HG03575 (cell line): ENCODE data around the gene ZNF22.

ENCODE experiments used
- ATAC-seq: cut with Tn5 transposase; IDR thresholded peaks from one replicate; pipeline ENCODE4 v1.9.1; 2021; ENCODE audit not compliant: unreplicated experiment, insufficient number of reproducible peaks, low FRiP score; ENCODE audit errors: extremely low read depth

ZNF22 gene

DNA sequence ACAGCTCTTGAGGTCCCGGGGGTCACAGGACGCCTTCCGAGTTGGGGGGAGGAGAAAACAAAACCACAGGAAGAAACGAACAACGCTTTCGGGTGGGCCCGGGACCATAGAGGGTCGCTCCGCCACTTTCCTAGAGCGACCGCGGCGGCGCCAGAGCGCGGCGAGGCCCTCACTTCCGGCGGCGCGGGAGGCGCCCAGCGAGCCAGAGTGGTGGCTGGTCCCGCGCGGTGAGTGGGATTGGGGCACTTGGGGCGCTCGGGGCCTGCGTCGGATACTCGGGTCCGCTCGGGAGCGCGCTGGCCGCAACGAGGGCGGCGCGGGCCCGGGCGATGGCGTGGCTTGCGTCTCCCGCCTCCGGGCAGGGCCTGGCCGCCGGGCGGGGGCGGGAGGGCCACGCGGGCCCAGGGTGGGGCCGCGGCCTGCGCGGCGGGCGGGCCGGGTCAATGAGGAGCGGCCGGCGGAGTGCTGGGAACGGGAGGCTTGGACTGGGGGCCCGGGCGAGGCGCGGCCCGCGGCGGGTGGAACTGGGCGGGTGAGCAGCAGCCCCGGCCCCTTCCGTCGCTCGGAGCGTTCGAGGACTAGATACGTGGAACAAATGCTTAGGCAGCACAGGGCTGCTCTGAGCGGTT lies at the start of gene ZNF22:
TSS of gene ZNF22 (plus strand) at position 172 of the 629 bp plus-strand sequence. CDS start 2,446 bp downstream, outside the sequence.
- peak; percentile 47 for ATAC-seq

DNA sequence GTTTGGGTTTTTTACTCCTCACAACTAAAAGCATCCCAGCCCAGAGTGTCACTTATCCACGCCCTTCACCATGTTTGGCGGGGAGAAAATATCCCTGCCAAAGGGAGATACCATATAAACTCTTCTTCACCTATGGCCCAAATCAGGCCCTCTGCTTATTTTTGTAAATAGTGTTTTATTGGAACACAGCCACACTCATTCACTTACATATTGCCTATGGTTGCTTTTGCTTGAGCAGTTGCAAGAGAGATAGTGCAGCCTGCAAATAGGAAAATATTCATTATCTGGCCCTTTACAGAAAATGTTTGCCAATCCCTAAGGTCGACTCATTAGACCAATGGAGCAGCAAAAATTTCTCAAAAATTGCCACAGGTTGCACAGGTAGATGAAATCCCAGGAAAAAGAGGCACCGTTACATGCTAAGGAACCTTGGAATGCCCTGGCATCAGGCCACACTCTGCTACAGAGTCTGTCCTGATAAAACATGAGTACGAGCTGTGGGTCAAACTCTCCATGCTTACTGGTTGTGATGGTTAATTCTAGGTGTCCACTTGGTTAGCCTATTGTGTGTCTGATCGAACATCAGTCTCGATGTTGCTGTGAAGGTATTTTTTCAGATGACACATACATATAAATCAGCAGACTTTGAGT lies 49.0 kb upstream of the ZNF22 start:
- no peak for ATAC-seq

DNA sequence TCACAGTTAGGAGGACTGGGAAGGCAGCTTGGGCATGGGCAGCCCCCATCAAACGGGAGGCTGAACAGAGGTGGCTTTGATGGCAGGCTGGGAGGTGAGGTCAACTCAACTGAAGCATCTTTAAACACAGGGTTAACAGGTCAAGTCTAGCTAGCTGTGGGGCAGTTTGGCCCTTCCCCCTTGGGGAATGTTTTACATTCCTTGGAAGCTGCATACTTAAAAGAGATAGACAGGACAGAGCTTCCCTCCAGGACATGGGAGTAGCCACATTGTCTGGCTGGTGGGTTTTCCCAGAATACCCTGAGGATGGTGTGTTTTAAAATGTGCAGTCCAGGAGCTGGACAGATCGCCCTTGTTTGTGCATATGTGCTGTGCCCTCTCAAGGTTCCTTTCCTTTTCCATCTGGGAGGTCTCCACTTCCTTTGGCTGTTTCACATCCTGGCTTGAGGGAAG lies 47.9 kb upstream of the ZNF22 start:
- ATAC-seq = no peak

DNA sequence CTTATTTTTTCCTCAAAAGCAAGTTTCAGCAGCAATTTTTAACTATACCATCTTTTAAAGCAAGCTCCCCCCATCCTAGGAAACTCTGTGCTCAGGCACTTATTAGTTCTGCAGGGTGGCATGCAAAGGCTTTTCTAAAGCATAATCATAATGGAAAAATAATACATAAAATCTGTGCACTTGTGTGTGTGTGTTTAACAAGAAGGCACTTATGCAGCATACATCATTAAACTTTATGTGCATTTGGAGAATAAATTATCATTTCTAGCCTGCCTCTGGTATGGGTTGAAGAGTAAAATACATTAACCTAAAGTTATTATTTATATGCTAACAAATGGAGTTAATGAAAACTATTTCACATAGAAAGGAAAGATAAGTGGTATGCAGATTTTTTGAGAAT lies 46.7 kb upstream of the ZNF22 start:
- ATAC-seq = no peak

DNA sequence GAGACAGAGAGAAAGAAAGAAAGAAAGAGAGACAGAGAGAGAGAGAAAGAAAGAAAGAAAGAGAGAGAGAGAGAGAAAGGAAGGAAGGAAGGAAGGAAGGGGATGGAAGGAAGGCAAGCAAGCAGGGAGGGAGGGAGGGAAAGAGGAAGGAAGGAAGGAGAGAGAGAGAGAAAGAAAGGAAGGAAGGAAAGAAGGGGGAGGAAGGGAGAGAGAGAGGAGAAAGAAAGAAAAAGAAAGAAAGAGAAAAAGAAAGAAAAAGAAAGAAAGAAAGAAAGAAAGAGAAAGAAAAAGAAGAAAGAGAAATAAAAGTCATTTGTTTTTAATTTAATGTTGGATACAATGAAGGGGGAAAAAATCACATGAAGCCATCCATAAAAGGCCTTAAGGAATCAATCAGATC lies 45.8 kb upstream of the ZNF22 start:
- ATAC-seq = no peak

DNA sequence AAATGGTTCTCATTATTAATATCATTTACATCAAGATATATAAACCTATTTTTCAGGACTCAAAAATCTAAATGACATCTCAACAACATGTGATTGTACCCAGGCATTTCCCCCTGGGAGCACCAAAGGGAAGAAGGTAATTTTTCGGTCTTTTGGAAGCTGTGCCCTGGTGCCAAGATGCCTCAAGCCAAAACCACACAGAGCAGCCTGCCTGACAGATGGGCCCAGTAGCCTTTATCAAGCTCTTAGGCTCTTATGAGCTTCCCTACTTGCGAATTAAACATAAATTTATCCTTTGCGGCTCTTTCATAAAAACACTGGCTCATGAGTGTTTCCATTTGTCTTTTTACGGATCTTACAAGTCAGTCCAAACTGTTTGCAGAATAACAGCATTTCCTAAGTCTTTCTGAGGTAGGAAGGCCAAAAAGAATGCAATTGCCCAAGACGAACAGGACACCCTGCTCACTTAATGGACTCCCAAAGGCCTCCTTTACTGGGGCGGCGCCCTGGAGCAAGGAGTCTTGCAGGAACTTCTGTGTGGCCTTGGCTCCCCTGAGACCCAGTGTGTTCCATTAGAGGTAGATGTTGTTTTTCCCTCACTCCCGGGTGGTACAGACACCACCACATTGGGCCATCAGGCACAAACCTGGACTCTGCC lies 45.2 kb upstream of the ZNF22 start:
- no peak for ATAC-seq

DNA sequence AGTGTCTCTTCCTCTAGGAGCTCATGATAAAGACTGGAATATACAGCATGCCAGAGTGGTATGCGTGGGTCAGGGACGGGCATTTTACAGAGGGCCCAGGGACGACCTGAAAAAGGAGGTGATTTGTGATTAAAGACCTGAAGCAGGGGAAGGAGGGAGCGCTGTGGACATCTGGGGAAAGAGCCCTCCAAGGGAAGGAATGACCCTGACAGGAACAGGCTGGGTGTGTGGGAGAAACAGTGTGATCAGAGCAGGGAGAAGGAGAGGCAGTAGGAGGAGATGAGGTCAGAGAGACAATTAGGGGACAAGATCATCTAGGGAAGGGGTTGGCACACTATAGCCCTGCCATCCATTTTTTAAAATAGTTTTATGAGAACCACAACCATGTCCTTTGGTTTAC lies 44.5 kb upstream of the ZNF22 start:
- no peak for ATAC-seq

DNA sequence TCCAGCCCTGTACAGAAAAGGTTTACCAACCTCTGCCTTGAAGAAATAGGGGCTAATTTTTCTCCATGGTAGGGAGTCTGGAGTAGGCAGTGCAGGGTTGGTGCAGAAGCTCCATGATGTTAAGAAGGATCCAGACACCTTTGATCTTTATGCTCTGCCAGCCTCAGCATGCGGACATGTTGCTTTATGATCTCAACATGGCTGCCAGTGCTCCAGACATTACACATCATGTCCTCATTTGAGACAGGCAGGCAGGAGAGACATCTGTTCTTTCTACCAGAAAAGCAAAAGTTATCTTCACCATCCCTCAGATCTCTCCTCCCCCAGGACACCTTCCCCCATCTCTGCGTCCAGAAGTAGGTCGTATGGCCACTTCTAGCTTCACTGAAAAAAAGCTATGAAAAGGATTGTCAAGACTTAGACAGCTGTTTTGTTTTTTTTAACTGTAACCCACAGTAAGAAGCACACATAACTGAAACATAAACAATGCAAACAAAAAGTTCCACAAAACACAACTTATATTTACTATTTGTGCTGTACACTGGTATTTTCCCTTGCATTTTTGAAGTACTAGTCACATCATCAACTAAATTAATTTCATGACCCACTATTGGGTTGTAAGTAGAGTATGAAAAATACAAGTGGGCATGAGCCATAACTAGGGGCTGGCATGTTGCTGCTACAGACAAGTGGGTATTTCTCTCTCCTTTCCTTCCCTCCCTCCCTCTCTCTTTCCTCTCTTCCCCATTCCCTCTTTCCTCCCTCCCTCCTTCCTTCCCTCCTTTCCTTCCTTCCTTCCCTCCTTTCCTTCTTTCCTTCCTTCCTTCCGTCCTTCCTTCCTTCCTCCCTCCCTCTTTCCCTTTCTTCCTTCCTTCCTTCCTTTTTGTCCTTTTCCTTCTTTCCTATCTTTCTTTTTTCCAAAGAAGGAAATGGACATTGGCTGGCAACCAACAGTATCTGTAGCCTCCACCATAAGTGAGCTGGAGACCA lies 43.7 kb upstream of the ZNF22 start:
- no peak for ATAC-seq

DNA sequence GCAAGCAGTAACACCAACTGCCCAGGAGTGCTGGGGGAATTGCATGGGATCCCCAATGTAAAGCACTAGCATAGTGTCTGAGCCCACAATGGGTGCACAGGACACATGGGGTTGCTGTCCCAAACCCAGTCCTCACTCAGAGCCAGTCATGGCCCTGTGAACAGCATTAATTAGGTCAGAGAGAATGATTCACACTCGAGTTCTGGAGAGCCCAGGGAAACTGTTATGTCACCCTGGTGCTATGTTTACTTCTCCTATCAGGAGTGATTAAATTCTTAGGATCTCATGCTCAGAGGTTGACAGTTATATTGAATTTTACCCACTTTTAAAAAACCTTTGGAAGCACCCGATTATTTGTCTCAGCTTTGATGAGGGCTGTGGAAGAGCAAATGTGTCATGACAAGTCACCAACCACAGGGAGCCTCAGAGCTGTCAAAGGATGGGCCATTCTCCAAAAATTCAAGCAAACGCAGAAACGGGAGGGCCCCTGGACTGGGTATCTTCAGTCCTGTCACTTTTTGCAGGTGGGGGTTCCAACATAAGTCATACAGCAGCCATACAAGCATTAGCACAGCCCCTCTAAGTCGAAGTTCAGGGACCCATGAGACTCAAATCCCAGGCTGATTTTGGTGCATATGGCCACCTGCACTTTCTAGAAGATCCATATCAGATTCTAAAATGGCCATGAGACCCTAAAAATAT lies 42.4 kb upstream of the ZNF22 start:
- no peak for ATAC-seq

DNA sequence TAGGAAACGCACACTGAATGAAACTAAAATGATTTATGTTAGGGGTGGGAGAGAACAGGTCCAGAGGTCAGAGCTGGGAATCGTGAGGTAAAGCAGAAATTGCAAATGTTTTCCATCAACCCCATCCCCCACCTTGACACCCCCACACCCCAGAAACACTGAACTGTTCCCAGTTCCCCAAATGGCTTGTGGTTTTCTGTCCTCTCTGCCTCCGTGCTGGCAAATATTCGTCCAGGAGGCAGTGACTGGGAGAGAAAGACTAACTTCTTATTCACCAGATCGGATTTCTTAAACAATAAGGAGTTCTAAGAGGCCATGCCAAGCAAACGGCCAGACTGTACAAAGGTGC lies 41.9 kb upstream of the ZNF22 start:
- no peak for ATAC-seq

DNA sequence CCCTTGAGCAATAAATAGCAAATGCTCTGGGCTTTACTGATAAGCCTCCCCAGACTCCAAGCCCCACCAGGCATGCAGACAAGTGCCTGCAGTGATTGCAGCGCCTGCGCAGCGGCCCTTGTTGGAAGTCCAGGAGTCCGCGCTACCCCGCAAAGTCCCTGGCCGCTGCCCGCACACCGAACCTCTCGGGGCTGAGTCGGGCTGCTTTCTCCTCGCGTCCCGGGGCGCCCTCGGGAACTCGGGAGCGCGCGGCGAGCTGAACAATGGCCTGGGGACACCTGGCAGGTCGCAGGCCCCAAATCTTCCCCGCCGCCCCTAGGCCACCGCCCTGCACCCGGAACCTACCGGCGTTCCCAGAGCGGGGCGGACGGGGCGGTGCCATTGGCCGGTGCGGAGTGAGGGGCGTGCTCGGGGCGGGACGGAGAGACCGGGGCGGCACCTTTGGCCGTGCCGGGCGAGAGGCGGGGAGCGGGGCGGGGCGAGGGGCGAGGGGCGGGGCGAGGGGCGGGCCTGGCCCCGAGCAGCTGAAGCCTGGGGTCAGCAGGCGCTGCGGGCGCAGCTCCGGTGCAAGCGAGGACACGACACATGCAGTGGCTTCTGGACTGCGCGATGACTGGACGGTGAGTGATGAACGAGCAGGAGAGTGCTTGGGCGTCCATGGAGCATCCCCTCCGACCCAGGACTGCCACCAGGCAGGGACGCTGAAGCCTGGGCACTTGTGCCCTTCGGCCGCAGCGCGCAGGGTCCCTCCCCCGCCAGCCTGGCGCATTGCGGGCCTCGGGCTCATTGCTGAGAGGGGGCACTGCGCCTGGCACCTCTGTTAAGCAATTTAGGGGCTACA lies 41.3 kb upstream of the ZNF22 start, which contains the start of gene RASSF4:
TSS of gene RASSF4 (plus strand) at position 556 of the 841 bp plus-strand sequence. CDS start 10,401 bp downstream, outside the sequence.
- ATAC-seq = peak; percentile 74

DNA sequence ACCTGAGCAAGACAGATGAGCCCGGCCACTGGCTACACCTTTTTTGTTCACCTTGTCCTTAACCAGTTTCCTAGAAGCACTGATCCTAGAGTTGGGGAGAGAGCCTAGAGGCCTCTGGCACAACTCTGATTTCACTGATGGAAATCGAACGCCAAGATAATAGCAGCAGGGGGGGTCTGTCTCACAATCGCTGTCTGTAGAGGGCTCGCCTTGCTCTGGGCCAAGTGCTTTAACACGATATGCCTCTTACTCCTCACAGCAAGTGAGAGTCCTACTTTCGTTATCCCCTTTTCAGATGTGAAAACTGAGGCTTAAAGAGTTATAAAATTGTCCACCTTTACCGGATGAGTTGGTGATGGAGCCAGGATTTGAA lies 40.6 kb upstream of the ZNF22 start:
- ATAC-seq = no peak

DNA sequence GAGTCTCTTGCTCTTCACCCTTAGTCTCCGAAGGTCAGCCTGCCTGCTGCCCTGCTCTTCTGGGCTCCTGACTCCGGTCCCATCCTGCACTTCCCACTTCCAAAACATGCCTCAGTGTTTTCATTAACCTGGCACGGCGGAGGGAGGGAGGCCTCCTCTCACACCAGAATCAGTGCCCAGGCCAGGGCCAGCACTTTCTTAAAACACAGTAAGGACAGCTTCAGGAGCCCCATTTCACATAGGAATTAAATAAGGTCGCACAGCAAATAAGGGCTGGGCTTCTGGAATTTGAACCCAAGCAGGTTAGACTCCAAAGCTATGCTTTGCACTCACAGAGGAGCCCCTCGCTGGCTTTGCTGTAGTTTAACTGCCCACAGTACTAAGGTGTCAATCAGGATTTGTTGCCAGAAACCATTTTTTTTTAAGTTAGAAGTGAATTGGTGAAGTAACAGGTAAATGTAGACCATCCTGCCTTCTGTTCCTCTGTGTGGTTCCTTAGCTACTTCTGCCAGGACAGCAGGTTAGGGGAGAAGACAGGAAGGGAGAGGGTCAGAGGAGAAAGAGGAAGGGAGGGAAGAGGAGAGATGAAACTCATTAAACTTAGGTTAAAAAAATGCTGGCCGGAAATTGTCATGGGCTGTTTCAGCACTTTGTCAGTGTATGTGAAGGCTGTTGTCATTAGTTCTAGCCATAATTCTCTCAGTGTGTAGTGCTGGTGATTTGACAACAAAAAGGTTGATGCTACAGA lies 40.1 kb upstream of the ZNF22 start:
- no peak for ATAC-seq

DNA sequence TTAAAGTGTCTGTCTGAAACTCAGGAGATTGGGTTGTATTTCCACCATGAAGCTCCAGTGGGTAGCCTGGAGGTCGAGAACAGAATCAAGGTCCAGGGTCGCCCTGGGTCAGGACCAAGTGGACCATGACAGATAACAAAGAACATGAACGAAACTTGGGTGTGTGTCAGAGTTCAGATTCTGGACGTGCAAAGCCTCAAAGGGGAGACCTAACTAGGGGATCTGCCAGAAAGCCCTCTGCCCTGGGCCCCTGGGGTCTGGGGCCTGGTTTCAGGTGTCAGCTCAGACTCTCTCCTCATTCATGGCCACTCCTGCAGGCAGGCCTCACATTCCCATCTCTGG lies 39.5 kb upstream of the ZNF22 start:
- no peak for ATAC-seq

DNA sequence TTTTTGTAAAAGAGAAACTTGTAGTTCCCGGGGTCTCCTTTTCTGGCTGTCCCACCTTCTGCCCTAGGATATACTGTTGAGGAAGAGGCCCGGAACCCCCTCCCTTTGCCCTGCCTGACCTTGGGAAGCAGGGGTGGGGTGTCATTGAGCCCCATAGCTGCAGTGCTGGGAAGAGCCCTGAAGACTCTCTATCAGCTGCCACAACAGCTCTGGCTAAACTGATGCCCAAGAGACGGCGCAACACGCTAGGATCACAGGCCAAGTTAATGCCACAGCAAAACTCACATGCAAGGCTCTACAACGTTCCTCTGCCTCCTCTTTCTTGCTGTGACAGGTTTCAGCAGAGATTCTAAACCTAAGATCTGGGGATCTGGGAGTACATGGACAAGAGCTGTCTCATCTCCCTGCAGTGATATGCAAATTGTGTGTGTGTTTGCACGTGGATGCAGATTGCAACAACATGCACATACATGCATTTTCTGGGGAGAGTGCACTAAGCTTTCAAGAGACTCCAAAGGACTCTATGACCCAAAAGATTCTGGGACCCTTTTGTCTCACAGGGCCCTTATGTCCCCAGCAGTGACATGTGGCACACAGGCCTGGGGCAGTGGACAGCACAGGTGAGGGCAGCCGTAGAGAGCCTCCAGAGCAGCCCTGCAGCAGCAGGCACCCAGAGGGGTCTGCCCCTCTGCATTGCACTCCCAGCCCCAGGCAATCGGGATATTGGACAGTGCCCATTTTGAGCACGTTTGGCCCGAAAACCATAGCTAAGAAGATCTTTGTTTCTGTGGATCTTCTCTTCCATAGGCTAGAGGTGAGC lies 38.6 kb upstream of the ZNF22 start:
- no peak for ATAC-seq

DNA sequence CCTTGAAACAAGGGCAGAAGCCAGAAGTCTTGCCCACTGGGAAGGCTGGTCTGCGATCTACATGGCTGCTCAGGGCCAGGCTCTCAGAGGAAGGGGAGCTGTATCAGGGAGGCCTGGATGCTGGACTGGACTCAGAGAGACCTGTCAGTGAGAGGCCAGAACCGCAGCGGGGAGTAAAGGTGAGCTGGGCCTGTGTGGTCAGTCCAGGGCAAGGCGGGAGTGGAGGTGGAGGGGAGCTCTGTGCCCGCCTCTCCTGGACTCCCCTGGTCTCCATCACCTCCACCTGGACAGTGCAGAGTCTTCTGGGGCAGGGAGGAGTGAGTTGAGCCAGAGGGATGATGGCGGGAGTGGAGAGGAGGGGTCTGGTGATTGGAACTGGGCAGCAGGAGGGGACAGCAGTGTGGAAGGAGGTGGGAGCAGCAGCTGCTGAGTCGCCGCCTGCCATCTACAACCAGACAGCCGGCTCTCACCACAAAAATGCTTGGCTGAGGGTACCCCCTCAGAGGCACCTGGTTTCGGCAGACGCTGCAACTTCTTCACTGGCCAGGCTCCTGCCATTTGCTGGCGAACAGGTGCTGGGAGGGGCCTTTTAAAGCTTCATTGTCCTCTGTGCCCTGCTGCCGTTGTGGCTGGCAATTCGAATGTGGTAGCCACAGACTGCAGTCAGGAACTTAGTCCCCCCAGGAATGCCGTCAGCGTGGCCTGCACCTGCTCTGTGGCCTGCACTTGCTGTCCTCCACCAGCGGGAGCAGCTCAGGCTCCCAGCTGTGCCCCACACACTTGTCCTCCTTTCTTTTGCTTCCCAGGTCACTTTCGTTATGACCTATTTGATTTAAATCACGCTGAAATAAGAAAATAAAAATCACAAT lies 37.6 kb upstream of the ZNF22 start:
- ATAC-seq = no peak
